Stimulated activated CD4-positive, alpha-beta T cell treated with anti-CD3 and anti-CD28 coated beads, TNF-alpha, amount 100 ng/mL, for 48 hours (primary cell): ENCODE data around the gene PEAK1.

Experiments
- DNase-seq, 3 donors: peaks; one replicate each; pipeline ENCODE4 v3.0.0-alpha.2; 2020; ENCODE audit warnings: low read depth in 3 of 3

Gene PEAK1

DNA sequence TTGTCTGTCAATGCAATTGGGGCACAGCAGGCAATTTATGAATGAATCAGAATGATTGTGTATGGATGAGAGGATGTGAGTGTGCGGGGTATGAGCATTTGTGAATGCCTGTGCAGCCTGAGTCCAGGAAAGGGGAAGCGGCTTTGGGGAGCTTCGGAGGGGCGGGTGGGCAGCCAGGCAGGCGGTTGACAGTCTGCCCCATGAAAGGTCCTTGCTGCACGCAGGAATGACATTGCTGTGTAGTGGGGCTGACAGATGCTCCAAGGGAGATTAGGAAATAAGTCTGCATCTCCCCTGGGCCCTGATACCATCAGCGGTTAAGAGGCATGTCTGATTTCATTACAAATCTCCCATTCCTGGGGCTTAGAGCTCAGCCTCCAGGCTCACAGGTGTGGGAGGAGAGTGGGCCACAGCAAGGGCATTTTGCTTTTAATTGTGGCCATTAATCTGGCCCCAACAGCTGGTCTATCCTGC lies 322.6 kb downstream of the PEAK1 start:
- no peak for DNase-seq

DNA sequence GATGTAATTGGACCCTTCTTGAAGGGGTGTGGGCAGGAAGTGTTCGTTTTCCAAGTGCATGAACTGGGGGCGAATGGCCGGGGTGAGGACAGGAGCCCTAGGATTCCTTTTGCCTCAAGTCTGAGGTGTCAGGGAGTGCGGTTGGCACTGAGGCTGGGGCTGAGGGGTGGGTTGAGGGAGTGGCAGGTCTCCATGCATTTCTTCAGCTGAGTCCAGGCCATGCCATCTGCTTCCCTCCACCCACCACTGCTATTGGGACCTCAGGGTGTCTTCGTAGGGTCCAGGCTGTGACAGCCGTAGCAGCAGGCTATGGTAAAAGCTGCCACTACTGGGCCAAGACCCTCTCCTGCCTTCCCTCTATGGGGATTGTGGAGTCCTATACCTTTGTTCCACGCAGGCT lies 323.4 kb downstream of the PEAK1 start:
- no peak for DNase-seq

DNA sequence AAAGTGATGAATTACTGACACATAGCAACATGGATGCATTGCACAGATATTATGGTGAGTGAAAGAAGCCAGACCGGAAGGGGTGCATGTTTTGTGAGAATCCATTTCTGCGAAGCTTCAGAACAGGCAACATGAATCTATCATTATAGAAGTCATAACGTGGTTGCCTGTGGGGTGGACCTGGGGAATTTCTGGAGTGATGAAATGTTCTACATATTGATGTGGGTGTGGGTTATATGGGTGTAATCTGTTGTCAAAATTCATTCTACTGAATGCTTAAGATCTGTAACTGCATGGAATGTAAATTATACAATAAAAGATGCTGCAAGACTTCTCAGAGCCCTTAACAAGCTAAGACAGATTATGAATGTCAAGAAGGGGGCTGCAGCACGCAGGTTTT lies 323.8 kb downstream of the PEAK1 start:
- DNase-seq, result no peak

DNA sequence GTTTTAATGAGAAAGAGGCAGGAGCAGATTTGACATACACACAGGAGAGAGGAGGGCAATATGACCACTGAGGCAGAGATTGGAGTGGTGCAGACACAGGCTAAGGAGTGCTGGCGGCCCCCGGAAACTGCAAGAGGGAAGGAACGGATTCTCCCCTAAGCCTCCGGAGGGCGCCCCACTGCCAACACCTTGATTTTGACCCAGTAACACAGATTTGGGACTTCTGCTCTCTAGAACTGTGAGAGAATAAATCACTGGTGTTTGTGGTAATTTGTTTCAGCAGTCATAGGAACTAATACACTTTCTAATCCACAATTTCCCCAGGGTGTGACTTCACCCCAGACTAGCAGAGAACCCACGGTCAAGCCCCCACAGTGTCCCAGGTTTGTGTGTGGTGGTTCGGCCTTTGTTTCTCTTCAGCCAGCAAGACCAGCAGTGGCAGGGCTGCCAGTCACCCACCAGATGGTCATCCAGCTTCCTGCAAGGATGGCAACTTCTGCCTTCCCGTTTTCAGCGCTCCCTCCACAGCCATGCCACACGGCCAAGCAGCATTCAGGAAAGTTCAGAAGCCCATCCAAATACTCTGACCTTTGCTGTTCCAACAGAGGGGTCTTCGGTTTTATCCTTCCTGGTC lies 325.4 kb downstream of the PEAK1 start:
- DNase-seq, result no peak

DNA sequence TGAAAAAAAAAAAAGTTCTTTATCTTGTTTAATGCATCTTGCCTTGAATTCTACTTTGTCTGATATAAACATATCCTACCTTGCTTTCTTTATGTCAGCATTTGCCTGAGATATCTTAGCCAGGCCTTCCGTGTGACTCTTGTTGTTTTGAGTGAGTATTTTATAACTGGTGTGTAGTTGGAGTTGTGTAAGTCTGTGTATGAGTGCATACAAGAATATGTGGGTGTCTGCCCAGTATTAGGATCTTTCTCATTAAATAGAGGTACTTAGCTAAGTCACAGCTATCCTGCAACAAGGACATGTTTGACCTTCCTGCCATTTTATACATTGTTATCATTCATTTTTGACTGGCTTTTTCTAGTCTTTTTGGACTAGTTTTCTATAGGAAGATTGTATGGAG lies 326.5 kb downstream of the PEAK1 start:
- DNase-seq, result no peak

DNA sequence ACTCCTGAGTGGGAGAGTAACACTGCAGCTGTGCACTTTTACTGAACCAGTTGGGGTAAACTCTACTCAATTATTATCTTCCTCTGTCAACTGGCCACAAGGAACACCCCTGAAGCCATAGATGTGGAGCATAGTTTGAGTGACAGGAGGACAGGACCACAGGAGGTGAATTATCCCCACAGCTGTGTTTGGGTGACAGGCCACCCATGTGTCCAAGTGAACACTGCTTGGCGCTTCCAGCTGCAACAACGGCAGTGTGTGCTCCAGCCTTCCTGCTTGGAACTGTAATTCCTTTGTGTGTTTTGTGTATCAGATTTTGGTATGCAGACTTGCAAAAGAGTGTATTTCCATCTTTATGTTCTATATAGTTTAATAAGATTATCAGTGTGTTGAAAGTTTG lies 328.8 kb downstream of the PEAK1 start:
- DNase-seq, result no peak

DNA sequence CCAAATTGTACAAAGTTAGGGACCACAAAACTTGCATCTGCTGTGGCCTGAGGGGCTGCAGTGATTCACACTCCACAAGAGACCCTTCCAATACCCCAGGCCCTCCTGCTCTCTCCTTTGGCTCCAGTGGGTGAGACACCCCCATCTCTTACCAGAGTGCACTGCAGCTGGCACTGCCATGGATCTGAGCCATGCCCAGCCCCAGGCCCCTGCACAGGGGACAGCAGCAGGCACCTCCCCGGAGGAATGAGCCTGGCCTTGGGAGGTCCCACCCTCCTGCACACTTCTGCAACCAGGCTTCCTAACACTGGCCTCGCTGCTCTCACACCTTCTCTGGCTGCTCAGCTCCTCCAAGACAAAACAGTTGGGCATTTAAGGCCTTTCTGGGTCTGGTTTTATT lies 332.7 kb downstream of the PEAK1 start:
- DNase-seq, result no peak

DNA sequence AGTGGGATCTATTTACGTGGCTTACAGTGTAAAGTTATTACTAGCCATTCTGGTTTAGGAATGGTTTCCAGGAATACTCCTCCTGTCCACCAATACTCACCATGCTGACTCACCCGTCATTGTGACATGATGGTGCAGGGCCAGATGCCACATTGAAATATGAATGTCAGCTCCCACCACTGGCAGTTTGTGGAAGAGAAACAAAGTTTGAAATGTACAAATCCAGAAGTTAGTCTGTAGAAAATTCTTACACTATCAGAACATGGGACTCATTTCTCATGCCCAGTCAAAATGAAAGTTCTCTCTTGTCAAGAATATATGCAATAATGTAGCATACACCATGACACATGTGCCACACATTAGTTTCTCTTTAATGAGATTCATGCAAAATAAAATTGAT lies 334.6 kb downstream of the PEAK1 start:
- no peak for DNase-seq

DNA sequence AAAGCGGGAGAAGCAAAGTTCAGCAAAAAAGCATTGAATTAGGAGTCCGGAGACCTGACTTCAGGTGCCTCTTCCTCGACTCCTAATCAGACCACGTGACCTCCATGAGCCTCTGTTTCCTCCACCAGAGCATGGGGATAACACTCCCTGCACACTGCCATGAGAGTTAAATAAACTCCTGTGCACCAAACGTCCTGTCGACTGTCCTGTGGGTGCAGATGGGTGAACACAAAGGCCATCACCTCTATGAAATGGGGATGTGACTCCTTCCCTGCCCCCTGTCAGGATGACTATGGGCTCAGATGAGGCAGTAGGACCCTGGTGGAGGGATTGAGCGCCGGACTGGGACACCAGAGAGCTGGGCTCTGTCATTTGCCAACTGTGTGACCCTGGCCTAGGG lies 335.5 kb downstream of the PEAK1 start:
- DNase-seq, result no peak

DNA sequence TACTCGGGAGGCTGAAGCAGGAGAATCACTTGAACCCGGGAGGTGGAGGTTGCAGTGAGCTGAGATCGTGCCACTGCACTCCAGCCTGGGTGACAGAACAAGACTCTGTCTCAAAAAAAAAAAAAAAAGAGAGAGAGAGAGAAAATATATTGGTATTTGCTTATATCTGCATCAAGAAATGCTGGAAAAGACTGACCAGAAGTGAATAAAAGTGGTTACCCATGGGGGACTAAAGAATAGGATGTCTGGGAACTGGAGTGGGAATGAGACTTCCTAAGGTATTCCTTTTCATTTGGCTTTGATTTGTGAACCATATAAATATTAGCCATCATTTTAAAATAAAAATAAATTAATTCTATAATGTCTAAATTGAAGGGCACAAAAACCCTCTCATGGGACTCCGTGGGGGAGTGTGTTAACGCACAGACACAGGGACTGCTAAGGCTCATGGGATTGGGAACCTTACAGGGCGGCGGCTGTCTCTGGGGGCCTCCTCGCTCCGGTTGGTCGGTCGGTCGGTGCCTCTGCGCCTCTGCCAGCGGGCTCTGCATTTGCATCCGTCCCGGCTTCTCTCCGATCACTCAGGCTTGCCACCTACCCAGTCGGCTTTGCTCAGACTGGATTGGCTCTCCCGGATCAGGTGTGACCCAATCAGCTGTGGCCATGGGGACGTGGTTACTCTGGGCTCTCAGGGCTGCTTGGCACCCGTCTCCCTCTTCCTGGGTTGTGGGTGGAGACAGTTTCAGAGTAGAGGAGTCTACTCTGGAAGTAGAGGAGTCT lies 336.3 kb downstream of the PEAK1 start:
- DNase-seq, result peak; percentile 28 to 61 (median 34)

DNA sequence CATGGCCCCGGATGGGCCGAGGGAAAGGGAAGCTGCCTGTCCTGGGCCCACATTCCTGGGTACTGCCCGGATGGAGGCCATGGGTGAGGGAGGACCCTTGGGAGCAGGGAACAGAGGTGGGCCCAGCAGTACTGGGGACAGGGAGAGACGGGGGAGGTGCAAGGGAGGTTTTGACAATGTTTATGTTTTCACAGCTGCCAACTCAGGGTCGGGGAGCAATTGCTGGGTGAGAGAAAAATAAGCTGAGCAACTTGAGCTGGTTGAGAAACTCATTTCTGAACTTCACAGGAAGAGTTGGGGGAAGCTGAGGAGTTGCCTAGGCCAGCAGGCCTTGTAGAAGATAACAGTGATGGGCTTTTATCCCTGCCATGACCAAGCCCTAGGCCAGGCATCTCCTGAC lies 337.9 kb downstream of the PEAK1 start:
- DNase-seq, result no peak

DNA sequence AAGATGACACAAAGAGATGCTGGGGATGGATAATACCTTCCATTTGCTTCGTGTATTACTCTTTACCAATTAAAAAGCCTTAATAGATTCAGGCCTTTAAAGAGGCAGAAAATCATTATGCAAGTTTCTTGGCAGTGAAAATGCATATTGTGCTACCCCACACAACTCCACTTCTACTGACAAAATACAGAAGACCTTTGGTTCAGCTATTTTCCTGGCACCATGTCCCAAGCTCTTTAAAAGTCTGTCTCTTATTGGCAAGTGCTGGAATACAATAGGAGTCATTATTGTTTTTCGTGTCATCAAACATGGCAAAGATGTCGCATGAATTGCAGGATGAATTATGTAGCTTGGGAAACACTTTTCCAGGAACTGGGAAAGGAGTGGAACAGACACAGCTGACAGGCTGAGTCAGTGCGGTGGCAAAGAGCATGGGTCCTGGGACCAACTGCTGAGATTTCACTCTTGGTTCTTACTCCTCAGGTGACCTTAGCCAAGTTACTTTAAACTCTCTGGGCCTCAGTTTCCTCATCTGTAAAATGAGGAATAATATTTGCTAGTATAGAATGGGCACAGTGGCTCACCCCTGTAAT lies 343.5 kb downstream of the PEAK1 start:
- no peak for DNase-seq

DNA sequence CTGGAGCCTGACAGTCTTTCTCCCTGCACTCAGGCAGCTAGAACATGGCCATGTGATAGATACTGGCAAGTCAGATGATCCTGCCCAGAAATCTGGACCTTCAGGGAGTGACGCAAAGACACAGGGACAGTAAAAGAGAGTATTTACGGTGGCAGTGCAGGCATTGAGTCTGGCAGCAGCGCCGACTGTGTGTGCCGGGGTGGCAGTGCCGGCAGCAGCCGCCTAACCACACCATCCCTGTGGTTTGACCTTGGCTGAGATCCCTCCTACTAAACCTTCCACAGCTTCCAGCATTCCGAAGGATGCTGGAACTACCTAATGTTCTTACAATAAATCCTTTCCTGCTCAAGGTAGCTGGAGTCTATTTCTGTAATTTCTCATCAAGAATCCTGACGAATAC lies 344.4 kb downstream of the PEAK1 start:
- no peak for DNase-seq

DNA sequence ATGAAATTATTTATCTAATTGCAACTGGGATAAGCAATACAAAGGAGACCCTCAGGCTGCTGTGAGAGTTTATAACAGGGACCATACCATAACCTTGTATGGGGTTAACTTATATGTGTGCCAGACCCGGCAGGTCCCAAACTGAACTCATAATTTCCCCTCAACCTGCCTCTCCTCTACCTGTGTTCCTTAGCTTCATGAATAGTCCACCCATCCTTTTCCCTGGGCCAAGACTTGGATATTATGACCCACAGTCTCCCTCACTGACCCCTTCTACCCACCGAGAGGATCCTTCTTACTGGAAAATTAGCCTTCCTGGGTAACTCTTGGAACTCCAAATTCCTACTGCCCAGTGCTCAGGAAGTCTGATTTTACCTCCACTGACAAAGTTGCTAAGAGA lies 345.6 kb downstream of the PEAK1 start:
- no peak for DNase-seq

DNA sequence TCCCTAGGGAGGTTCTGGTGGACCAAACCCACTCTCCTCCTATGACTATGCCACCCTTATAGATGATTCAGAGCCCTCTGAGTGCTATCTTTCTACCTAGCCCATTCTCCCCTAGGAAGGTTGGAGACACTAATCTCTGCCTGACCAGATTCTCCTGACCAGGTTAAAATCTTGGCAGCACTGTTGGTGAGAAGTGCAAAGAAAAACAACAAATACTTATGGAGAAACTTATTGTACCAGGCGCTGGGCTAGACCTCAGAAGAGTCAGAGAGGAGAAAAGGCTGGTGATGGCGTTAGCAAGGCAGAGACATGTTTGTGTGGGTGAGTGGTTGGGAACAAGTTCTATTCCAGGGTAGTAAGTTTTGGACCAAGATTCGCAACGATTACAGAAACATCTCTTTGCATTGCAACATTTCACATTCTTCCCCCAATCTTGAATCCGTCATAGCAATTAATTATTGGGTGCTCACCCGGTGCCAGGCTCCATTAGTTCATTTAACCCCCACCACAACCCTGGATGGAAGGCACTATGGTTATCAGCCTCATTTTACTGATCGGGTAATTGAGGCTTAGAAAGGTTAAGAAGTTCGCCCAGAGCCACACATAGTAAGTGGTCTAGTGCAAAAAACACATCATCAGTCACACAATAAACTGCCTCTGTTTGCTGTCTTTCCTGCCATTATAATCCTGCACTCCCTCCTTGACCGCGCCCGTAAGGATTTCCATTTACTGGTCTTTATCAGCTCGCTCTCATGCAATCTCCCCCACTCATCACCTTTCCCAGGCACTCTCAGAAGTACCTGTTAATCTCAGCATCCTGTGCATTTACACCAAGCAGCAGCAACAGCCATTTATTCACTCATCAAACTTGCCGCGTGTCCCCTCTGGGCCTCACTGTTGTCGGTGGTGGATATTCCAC lies 348.3 kb downstream of the PEAK1 start:
- no peak for DNase-seq

DNA sequence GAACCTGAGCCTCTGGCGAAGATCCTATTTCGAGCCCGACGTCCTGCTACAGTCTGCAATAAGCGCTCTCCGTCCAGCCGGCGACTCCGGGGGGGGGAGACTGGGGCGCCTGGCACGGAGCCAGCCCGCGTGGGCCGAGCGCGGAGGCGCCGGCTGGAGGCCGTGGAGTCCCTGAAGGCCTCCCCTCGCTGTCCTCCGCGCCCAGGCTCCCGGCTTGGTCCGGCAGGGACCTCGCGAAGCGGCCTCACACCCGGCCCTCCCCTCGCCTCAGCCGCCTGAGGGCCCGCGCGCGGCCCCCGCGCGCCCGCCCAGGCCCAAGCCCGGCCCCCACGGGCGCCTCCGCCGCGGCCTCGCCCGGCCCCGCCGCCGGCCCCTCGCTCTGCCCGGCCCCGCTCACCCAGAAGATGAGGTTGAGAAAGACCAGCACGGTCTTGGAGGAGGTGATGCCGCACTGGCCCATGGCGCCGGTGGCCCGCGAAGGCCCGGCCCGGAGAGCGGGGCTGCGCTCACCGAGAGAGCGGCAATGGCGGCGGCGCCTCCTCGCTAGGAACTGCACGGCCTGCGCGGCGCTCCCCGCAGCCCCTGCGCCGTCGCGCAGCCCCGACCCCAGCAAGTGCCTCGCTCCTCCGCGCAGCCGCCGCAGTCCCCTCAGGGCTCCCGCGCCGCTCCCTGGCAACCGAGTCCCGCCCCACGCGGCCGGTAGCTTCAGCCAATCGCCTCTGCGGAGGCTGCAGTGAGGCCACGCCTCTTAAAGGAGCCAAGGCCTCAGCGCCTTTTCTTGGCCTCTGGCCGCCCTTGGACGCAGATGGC lies 349.2 kb downstream of the PEAK1 start, which contains the start of gene TSPAN3:
TSPAN3 (minus strand) TSS at position 615 of the 810 bp plus-strand sequence; CDS start at position 460, 155 bp downstream.
- DNase-seq, result peak; percentile 89 to 90 (median 90)

DNA sequence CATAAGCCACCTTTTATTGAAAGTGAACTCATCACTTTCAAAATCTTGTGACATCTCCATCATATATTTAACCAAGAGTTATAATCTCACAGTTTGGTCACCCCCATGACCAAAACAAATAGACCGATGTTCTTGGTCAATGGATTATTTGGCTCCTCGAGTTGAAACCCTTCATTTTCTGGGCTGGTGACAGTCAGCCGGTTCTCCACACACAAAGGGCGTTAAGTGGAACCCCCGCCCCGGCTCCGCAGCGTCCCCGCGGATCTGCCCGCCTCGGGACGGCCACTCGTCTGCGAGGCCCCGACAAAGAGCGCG lies 349.8 kb downstream of the PEAK1 start:
- no peak for DNase-seq

DNA sequence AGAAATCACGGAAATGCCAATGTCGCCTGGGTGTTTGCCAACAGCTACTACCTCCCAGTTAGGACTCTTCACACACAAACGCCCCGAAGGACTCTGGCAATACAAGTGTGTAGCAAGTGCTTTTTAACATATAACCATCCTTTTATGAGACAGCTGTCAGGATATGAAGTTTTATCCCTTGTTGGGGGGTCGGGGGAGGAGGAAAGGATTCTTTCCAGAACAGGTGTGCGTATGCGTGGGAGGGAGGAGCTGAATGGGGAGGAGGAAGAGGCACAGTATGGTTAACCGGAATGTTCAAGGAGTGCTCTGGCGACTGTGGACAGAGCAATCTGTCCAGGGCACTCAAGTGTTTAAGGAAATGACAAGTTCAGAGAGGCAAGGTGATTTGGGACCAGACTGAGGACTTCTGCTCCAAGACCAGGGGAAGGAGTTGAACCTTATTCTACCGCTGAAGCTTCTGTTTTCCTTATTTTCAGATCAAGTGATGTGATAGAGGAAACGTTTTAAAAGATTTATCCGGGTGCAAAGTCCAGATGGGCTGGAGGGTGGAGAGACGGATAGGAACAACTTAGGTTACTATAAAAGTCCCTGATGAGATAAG lies 350.3 kb downstream of the PEAK1 start:
- DNase-seq, result no peak

DNA sequence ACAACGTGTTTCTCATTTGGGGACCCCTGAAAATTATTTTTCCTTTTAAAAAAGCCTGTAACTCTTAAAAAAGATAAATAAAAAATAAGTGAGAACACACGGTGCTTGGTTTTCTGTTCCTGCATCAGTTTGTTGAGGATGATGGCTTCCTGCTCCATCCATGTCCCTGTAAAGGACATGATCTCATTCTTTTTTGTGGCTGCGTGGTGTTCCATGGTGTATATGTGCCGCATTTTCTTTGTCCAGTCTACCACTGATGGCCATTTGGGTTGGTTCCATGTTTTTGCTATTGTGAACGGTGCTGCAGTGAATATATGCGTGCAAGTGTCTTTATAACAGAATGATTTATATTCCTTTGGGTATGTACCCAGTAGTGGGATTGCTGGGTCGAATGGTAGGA lies 351.3 kb downstream of the PEAK1 start:
- DNase-seq, result no peak

DNA sequence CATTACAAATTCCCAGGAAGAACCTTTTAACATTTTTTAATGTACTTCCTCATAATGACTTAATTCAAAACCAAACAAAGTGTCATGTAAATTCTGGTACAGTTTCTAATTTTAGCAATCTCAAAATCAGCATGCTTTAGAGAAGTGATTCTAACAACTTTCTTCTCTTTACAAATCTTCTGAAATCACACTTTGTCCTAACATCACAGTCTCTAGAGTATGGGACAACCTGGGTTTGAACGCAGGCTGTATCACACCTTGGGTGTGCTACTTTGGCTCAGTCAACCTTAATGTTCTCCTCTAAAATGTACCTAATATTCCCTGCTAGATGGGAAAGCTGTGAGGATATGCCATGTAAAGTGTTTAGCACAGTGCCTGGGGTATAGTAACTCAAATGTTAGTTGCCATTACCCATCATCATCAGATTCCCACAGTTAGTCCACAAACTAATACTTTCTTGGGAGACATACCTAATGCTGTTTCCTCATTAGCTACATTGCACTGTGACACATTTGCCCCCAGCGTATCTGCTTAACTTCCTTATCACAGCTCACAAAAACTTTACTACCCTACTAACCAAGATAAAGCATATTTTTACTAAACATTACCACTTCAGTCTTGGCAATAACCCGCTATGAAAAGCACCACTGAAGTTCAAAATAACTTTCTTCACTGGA lies 352.1 kb downstream of the PEAK1 start:
- DNase-seq, result no peak
